B cell (primary cell): Measurements from ENCODE around the gene PXK. TPM values are rescaled to one million over a fixed set of nuclear protein-coding genes. Genes with fewer than 3 reads are reported as not detected.
A peak's percentile ranks its signal among the peaks of the same experiment; 100 is the strongest.

Experiments
- ATAC-seq: fragments of 200-7000 bp; cut with Tn5 transposase; one replicate; pipeline ENCODE4 v1.10.0; 2021; ENCODE audit warnings: low read depth, mild to moderate bottlenecking, moderate number of reproducible peaks, moderate library complexity
- CTCF ChIA-PET: fragments of 350-600 bp; sonication (Branson Sonifier 250); formaldehyde crosslinking; loops from one replicate; lab custom pipeline; 2021; ENCODE audit warnings: antibody characterized with exemption, inconsistent platforms; lab: Charles Lee
- POLR2A ChIA-PET: fragments of 350-600 bp; sonication (Branson Sonifier 250); formaldehyde crosslinking; loops from one replicate; lab custom pipeline; 2021; ENCODE audit warnings: antibody characterized with exemption; lab: Charles Lee
- DNase-seq: peaks from one replicate; pipeline ENCODE4 v3.0.0; 2013
- H2AFZ ChIP-seq: 2 replicates; pipeline ENCODE4 v1.6.1; 2012; ENCODE audit warnings: mild to moderate bottlenecking, low read depth, low read length; ENCODE audit not compliant: insufficient read depth, poor library complexity, severe bottlenecking
- H3K27ac ChIP-seq, 2 donors: 1 replicate in 1 of 2; 2 replicates in 1 of 2; pipeline ENCODE4 v1.5.1; 2012 to 2013; ENCODE audit warnings: low read length in 2 of 2, mild to moderate bottlenecking in 2 of 2, moderate library complexity in 1 of 2
- H3K27me3 ChIP-seq, 4 experiments: fragments of 200-600 bp in 1 of 4; sonication (generic) in 1 of 4; replicated peaks in 1 of 4; 1 replicate in 2 of 4; 2 replicates in 2 of 4; pipeline versions ENCODE4 v1.6.1 to v1.7.0; 2013 to 2016; ENCODE audit warnings: low read length in 3 of 4, mild to moderate bottlenecking in 2 of 4, mixed read lengths in 1 of 4, moderate library complexity in 1 of 4; ENCODE audit not compliant: insufficient read depth in 4 of 4, control insufficient read depth in 3 of 4; ENCODE audit errors: control extremely low read depth in 1 of 4
- H3K36me3 ChIP-seq, 2 experiments: replicated peaks in 1 of 2; 1 replicate in 1 of 2; 2 replicates in 1 of 2; pipeline versions ENCODE4 v1.6.1 to v1.7.1; 2013; ENCODE audit warnings: low read length in 1 of 2; ENCODE audit not compliant: insufficient read depth in 2 of 2, control insufficient read depth in 1 of 2; ENCODE audit errors: control extremely low read depth in 1 of 2, extremely low read depth in 1 of 2
- H3K4me1 ChIP-seq, 2 donors: fragments of 200-600 bp in 1 of 2; sonication (generic) in 1 of 2; 1 replicate in 1 of 2; 2 replicates in 1 of 2; pipeline versions ENCODE4 v1.5.1 to v1.6.1; 2013 to 2017; ENCODE audit warnings: low read length in 2 of 2; ENCODE audit not compliant: control insufficient read depth in 2 of 2, insufficient read depth in 2 of 2
- H3K4me2 ChIP-seq: replicated peaks from 2 replicates; pipeline ENCODE3; 2012; ENCODE audit warnings: mild to moderate bottlenecking, low read depth, low read length; ENCODE audit not compliant: poor library complexity, severe bottlenecking
- H3K4me3 ChIP-seq, 5 experiments: fragments of 200-600 bp in 1 of 5; sonication (generic) in 1 of 5; 1 replicate in 3 of 5; 2 replicates in 2 of 5; pipeline versions ENCODE4 v1.5.1 to v1.7.0; 2011 to 2016; ENCODE audit warnings: low read length in 4 of 5, mild to moderate bottlenecking in 4 of 5, low read depth in 2 of 5, control low read depth in 1 of 5, moderate library complexity in 1 of 5; ENCODE audit not compliant: insufficient read depth in 1 of 5; ENCODE audit errors: control extremely low read depth in 1 of 5, extremely low read depth in 1 of 5
- H3K79me2 ChIP-seq: fragments of 200-600 bp; sonication (generic); one replicate; pipeline ENCODE4 v1.6.0; 2016; ENCODE audit warnings: low read length; ENCODE audit not compliant: control insufficient read depth, insufficient read depth
- H3K9ac ChIP-seq: fragments of 200-600 bp; sonication (generic); 2 replicates; pipeline ENCODE4 v1.6.1; 2017; ENCODE audit warnings: mild to moderate bottlenecking, low read length, moderate library complexity
- H3K9me3 ChIP-seq, 3 donors: one replicate each; pipeline versions ENCODE4 v1.6.1 to v1.7.1; 2013; ENCODE audit warnings: low read length in 2 of 3; ENCODE audit not compliant: control insufficient read depth in 2 of 3, insufficient read depth in 1 of 3; ENCODE audit errors: control extremely low read depth in 1 of 3
- H4K20me1 ChIP-seq: 2 replicates; pipeline ENCODE4 v1.6.0; 2012; ENCODE audit warnings: mild to moderate bottlenecking, low read length; ENCODE audit not compliant: insufficient read depth, control insufficient read depth, poor library complexity, severe bottlenecking
- H3K27ac Mint-ChIP-seq: one replicate; pipeline ENCODE4 v1.8.0; 2021; ENCODE audit warnings: mixed read lengths
- H3K27me3 Mint-ChIP-seq: one replicate; pipeline ENCODE4 v1.8.0; 2021; ENCODE audit warnings: mixed read lengths
- H3K4me1 Mint-ChIP-seq: one replicate; pipeline ENCODE4 v1.8.0; 2021; ENCODE audit warnings: mixed read lengths
- H3K4me3 Mint-ChIP-seq: one replicate; pipeline ENCODE4 v1.8.0; 2021; ENCODE audit warnings: mixed read lengths
- H3K9me3 Mint-ChIP-seq: one replicate; pipeline ENCODE4 v1.8.0; 2022; ENCODE audit warnings: mixed read lengths; ENCODE audit not compliant: insufficient read depth
- CTCF ChIP-seq: fragments of 200-600 bp; IDR thresholded peaks from one replicate; pipeline ENCODE4 v1.8.0; 2022; ENCODE audit warnings: antibody characterized with exemption, mild to moderate bottlenecking
- EZH2 ChIP-seq: IDR thresholded peaks from 2 replicates; pipeline ENCODE4 v1.6.1; 2012; ENCODE audit warnings: borderline replicate concordance, low read depth, mild to moderate bottlenecking, moderate library complexity, low read length; ENCODE audit not compliant: insufficient read depth, poor library complexity, severe bottlenecking
- WGBS: methylation state at CpG from one replicate; pipeline ENCODE4 v1.1.5; 2013; ENCODE audit warnings: missing lambda C conversion rate; ENCODE audit not compliant: insufficient coverage; 5-methylcytosine and 5-hydroxymethylcytosine counted together
- intact Hi-C: fragments of 100-400 bp; cut with micrococcal nuclease; formaldehyde crosslinking; loops from one replicate; pipeline ENCODE4 v1.10.0; 2022
- polyA plus RNA-seq: library from polyadenylated mRNA; depleted of rRNA; stranded (reverse); fragments of >200 nt; gene quantifications from 2 replicates; pipeline ENCODE4 v1.2.3, GENCODE V29; 2012
- total RNA-seq, 2 donors: library from RNA; stranded (reverse); fragments of 120-200 nt in 1 of 2; gene quantifications; 1 replicate in 1 of 2; 2 replicates in 1 of 2; pipeline versions ENCODE4 v1.2.3 to v1.2.4, GENCODE V29; 2013 to 2022

Gene PXK
- total and polyA plus RNA-seq, 2 donors (not counting 1 experiment from before 2014, with no cell fraction given): 46.8 to 104 TPM

GRCh38 chr3:58340594-58341244 is 8.0 kb downstream of the PXK start:
- H3K4me3 Mint-ChIP-seq: peak overlapping the region; percentile 35
- Histone ChIP-seq H4K20me1 (no peaks in the 10 kb centered on the region), H3K27me3 (no peaks in the 10 kb centered on the region), H3K9me3 (peaks cover 0 to 11% (median 0%) of the 10 kb centered on the region in 3 donors), H3K79me2 (peaks cover 98% of the 10 kb centered on the region), H3K4me3 (peak overlapping the region in 1 of 5 experiments; percentile 40), H3K9ac (no peak overlapping the region), H3K4me1 (peaks cover 87 to 88% of the 10 kb centered on the region in 2 donors), H3K4me2 (peak overlapping the region; percentile 65), H3K27ac (peak overlapping the region; percentile 54 to 85), H3K36me3 (peaks cover under 1 to 15% of the 10 kb centered on the region in 2 experiments), H2AFZ (peak overlapping the region; percentile 35)
- intact Hi-C loops: no loop called here
- peaks cover 72% of the 10 kb centered on the region for H3K4me1 Mint-ChIP-seq
- no peak for TF ChIP-seq CTCF
- no peak for TF ChIP-seq EZH2
- peak overlapping the region; percentile 88 for H3K27ac Mint-ChIP-seq
- DNase-seq (no peak), ATAC-seq (peak; percentile 41)
- H3K27me3 Mint-ChIP-seq: no peaks in the 10 kb centered on the region
- POLR2A ChIA-PET: interaction anchor here (11.4 kb wide), 1 partner anchor 12 kb away, joined by 182 read pairs; no protein-coding TSS in a partner anchor
- CTCF ChIA-PET: interaction anchor here (0.6 to 10.2 kb wide), 3 partner anchors 10 to 74 kb away, joined by 5 to 349 read pairs (median 5); no protein-coding TSS in a partner anchor
- WGBS: 100% methylated on average over 2 of the region's 3 CpGs
- H3K9me3 Mint-ChIP-seq: no peaks in the 10 kb centered on the region

GRCh38 chr3:58341376-58341775 is 8.7 kb downstream of the PXK start:
- H3K4me3 Mint-ChIP-seq: peak overlapping the region; percentile 35
- ChIA-PET POLR2A (interaction anchor here (11.4 kb wide), 1 partner anchor 12 kb away, joined by 182 read pairs; no protein-coding TSS in a partner anchor), CTCF (interaction anchor here (0.6 to 10.2 kb wide), 3 partner anchors 9 to 74 kb away, joined by 5 to 349 read pairs (median 5); no protein-coding TSS in a partner anchor)
- H3K9me3 ChIP-seq: peaks cover 0 to 11% (median 0%) of the 10 kb centered on the region in 3 donors
- no peaks in the 10 kb centered on the region for H3K27me3 Mint-ChIP-seq
- H3K4me3 ChIP-seq: peak overlapping the region in 1 of 5 experiments; percentile 40
- peaks cover 0 to 20% of the 10 kb centered on the region in 2 experiments for H3K36me3 ChIP-seq
- H3K79me2 ChIP-seq: peaks cover 98% of the 10 kb centered on the region
- DNase-seq (no peak), ATAC-seq (no peak)
- H2AFZ ChIP-seq: no peak overlapping the region
- peak overlapping the region; percentile 65 for H3K4me2 ChIP-seq
- H4K20me1 ChIP-seq: no peaks in the 10 kb centered on the region
- peaks cover 88% of the 10 kb centered on the region in 2 donors for H3K4me1 ChIP-seq
- H3K27ac ChIP-seq: peak overlapping the region; percentile 54 to 85
- H3K27me3 ChIP-seq: no peaks in the 10 kb centered on the region
- WGBS: 90% methylated on average over 2 of the region's 3 CpGs
- peak overlapping the region; percentile 88 for H3K27ac Mint-ChIP-seq
- TF ChIP-seq CTCF (no peak), EZH2 (no peak)
- H3K4me1 Mint-ChIP-seq: peaks cover 73% of the 10 kb centered on the region
- no peaks in the 10 kb centered on the region for H3K9me3 Mint-ChIP-seq
- intact Hi-C loops: no loop called here
- H3K9ac ChIP-seq: no peak overlapping the region
